Panc1 (cell line): ENCODE measurements around the gene VIPR2.

Source experiments
- CTCF ChIP-seq: fragments of 450-650 bp; IDR thresholded peaks from 2 replicates; pipeline ENCODE4 v1.5.1; 2017; ENCODE audit warnings: mild to moderate bottlenecking
- POLR2AphosphoS5 ChIP-seq: IDR thresholded peaks from 2 replicates; pipeline ENCODE4 v1.6.1; 2012; ENCODE audit warnings: mild to moderate bottlenecking, low read depth, low read length, moderate library complexity
- REST ChIP-seq, 2 experiments: IDR thresholded peaks; 2 replicates each; pipeline ENCODE4 v1.6.1; 2011 to 2012; ENCODE audit warnings: low read depth in 2 of 2, control low read depth in 1 of 2, low read length in 1 of 2, mild to moderate bottlenecking in 1 of 2, moderate library complexity in 1 of 2; ENCODE audit not compliant: insufficient read depth in 1 of 2
- SIN3A ChIP-seq: IDR thresholded peaks from 2 replicates; pipeline ENCODE4 v1.6.1; 2012; ENCODE audit warnings: low read depth, mild to moderate bottlenecking, low read length, moderate library complexity, borderline replicate concordance; ENCODE audit not compliant: insufficient read depth
- TCF7L2 ChIP-seq: IDR thresholded peaks from 2 replicates; pipeline ENCODE4 v1.6.1; 2011; ENCODE audit warnings: mild to moderate bottlenecking, low read depth, low read length, inconsistent platforms

GRCh38 chr7:159091480-159092475 is 52.9 kb downstream of the VIPR2 start:
- TF ChIP-seq CTCF (no peak), POLR2AphosphoS5 (no peak), SIN3A (no peak), REST (IDR thresholded peaks at IDR 0.05; ENCODE audit: insufficient read depth in 1 of 2, low read depth in 2 of 2, low read length in 1 of 2) (no peak), TCF7L2 (no peak)
